GM12801 (cell line): ENCODE data around the gene SETD3.

ENCODE experiments used
- CTCF ChIP-seq: IDR thresholded peaks from one replicate; pipeline ENCODE4 v1.5.1; 2011; ENCODE audit warnings: control low read depth; ENCODE audit not compliant: insufficient read length; ENCODE audit errors: extremely low read depth

Gene SETD3

GRCh38 chr14:99436247-99437180 is 44.1 kb downstream of the SETD3 start:
- no peak for TF ChIP-seq CTCF

GRCh38 chr14:99435327-99435726 is 45.3 kb downstream of the SETD3 start:
- no peak for TF ChIP-seq CTCF

GRCh38 chr14:99432485-99432884 is 48.2 kb downstream of the SETD3 start:
- no peak for TF ChIP-seq CTCF

GRCh38 chr14:99431986-99432385 is 48.7 kb downstream of the SETD3 start:
- no peak for TF ChIP-seq CTCF

GRCh38 chr14:99430491-99430890 is 50.2 kb downstream of the SETD3 start:
- no peak for TF ChIP-seq CTCF

GRCh38 chr14:99427632-99428300 is 52.9 kb downstream of the SETD3 start:
- no peak for TF ChIP-seq CTCF

GRCh38 chr14:99426813-99427346 is 53.8 kb downstream of the SETD3 start:
- TF ChIP-seq CTCF, result no peak
